EL (cell line): ENCODE data around the gene CTRB1.
A peak's percentile ranks its signal among the peaks of the same experiment; 100 is the strongest.

ENCODE experiments used
- DNase-seq: peaks from one replicate; pipeline ENCODE4 v3.0.0-alpha.2; 2016

CTRB1 gene

GRCh38 chr16:75273054-75273925 is 54.5 kb downstream of the CTRB1 start:
- DNase-seq: peak; percentile 65
